HG03571 (cell line): Measurements from ENCODE around the gene COX19.
"Not testable (repeated sequence)": the region's sequence is repeated elsewhere in the genome, so short reads cannot be mapped to it uniquely, and the experiment has no call there.

Source experiments
- ATAC-seq: cut with Tn5 transposase; IDR thresholded peaks from one replicate; pipeline ENCODE4 v1.9.1; 2021; ENCODE audit not compliant: unreplicated experiment

Gene COX19

DNA sequence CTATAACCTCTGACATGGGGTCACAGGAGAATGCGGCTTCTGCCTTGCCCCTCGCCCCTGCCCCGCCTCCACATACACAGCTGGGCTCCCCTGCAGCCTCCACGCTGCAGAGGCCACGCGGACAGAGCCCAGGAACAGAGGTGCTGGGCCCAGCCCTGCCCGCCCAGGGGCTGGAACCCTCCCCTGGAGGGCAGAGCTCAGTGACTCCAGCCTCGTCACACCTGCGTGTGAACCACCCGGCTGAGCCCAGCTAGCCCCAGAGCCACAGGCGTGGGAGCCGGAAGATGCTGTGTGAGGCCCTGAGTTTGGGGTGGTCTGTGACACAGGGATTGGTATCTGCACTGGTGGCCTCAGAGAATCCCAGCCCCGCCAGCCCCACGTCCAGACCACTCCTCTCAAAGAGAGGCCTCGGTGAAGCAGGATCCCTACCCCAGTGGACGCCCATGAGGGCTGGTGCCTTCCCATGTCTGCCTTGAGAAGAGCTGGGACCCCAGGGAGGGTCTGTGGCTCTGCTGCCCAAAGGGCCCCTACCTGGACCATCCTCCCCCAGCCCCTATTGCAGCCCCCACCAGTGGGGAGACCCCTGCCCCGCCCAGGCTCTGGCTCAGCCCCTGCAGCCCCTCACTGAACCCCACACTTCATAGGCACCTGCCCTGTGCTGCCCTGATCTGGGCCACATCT is 12.8 kb downstream of the COX19 start:
- ATAC-seq = no peak

DNA sequence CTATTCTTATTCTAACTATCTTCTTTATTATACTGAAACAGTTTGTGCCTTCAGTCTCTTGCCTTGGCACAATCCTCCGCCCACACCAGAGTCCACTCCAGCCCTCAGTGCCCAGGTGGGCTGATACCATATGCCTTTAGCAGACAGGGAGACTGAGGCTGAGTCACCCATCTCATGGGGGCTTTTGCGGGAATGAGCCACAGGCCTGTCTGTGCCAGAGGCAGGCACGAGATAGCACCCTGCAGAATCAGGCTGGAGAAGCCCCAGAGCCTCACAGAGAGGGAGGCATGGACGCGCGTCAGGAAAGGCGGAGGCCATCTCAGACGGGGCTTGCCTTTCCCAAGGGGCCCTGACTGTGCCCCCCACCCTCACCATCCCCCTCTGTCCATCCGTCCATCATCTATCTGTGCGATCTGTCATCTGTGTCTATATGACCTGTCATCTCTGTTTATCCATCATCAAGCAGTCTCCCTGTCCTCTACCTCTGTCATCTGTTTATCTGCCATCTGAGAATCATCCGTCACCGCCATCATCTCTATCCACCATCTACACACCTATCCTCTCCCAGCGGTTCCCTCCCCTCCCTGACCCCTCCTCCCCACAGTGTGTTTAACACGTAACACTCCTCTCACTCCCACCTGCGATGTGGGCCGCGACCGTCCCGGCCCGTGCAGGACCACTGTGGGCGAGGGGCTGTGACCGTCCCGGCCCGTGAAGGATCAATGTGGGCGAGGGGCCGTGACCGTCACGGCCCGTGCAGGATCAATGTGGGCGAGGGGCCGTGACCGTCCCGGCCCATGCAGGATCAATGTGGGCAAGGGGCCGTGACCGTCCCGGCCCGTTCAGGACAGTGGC is 13.6 kb downstream of the COX19 start:
- ATAC-seq = no peak

DNA sequence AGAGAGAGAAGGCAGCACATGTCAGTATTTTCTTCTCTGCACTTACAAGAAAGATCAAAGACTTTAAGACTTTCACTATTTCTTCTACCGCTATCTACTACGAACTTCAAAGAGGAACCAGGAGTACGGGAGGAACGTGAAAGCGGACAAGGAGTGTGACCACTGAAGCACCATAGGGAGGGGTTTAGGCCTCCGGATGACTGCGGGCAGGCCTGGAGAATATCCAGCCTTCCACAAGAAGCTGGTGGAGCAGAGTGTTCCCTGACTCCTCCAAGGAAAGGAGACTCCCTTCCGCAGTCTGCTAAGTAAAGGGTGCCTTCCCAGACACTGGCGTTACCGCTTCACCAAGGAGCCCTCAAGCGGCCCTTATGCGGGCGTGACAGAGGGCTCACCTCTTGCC is 14.4 kb downstream of the COX19 start:
- not testable (repeated sequence) for ATAC-seq

DNA sequence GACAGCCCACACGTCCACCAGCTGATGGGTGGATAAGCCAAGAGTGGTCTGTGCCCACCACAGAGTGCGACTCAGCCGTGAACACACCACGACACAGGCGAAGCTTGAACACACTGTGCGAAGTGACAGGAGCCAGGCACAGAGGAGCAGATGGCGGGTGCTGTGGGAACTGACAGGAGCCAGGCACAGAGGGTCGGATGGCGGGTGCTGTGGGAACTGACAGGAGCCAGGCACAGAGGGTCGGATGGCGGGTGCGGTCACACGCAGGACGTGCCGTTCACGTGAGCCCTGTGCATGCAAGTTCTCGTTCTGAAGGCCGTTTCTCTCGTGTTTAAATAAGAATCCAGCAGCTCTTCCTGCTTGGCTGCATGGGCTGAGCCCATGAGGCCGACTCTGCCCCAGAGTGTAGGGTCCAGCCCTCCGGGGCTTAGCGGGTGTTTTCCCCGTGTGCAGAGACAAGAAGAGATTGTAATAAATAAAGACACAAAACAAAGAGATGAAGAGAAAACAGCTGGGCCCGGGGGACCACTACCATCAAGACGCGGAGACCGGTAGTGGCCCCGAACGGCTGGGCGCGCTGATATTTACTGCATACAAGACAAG is 15.0 kb downstream of the COX19 start:
- ATAC-seq = no peak

DNA sequence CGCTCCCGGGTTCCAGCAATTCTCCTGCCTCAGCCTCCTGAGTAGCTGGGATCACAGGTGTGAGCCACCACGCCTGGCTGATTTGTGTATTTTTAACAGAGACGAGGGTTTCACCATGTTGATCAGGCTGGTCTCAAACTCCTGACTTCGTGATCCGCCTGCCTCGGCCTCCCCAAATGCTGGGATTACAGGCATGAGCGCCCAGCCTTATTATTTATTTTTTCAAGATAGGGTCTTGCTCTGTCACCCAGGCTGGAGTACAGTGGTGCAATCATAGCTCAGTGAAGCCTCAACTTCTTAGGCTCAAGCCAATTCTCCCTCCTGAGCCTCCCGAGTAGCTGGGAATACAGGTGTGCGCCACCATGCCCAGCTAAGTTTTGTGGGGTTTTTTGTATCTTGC is 15.6 kb downstream of the COX19 start:
- not testable (repeated sequence) for ATAC-seq

DNA sequence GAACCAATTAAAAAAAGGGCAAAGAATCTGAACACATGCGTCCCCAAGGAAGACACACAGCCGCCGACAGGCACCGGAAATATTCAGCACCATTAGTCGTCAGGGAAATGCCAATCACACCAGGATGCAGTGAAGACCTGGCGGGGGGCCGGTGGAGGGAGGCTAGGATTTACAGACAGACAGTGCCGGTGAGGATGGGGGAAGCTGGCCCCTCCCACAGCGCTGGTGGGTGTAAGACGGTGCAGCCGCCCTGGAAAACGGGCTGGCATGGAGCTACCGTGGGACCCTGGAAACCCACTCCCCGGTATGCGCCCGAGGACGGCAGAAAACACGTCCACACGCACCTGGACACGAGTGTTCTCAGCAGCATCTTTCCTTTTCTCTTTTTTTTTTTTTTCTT is 16.1 kb downstream of the COX19 start:
- ATAC-seq = no peak

DNA sequence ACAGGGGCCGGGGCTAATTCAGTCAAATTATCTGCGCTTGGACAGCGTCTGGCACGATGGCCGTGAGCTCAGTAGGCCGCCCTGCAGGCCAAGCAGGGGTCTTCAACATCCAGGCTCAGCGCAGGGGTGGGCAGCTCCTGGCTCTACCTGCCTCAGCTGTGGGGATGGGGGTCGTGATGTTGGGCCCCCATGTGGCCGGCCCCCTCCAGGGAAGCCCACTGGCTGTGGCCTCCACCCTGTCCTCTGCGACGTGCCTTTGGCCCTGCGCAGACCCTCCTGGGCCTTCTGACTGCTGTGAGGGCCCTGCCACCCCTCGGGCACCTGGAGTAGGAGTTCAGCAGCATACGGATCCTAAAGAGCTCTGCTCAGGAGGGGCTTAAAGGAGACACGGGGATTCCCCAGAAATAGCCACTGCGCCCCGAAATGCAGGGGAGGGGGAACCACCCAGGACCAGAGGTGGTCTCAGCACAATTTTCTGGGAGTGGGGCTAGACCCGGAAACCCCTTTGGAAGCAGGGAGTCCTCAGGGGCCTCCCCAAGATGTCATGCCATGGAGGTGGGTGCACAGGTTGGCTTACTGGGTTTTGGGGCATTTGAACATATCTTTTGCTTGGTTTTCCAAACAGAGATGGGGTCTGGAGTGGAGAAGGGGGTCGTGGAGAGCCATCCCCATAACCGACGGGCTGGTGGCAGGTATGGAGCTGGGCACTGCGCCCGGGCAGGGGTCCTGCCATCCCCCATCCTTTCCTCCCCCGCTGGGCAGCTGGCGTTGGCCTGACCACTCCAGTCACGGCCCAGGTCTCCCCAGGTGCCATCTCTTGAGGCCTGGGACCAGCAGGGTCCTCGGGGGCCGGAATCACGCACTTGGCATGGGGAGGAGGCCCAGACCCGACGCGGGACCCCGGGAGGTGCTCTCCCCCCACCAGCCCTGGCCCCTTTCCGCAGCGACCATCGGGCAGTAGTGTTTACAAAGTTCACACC is 16.8 kb downstream of the COX19 start:
- ATAC-seq = no peak

DNA sequence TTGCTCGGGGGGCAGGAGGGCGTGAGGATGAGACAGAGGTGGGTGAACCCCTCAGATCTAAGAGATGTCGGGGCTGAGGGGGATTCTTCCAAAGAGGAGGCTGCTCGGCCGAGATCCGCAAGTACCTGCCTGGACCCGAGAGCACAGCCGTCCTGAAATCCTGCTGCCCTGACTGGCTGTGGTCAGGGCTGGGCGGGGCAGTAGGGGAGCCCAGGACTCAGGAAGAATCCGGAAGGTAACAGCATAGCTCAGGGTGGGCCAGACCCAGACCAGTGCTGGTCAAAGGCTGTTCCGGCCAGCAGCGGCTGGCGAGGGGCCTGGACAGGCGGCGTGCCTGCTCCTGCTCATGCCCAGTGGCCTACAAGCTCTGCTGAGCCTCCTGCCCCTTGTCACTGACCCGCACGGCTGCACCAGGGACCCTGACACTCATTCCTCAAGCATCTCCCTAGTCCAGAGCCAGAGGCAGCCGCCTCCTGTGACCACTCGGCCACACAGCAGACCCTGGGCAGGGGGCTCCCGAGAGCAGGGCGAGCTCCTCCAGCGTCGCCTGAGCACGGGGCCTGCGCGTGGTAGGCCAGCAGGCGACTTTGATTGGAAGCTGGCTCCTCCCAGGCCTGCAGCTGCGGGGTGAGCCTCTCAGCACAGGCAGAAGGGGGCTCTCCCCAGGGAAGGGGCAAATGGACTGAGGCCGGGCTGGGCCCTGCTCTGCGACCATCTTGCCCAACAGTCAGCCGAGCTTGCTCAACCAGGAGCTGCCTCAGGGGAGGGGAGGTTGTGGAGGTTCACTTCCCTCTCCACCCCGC is 17.7 kb downstream of the COX19 start:
- no peak for ATAC-seq

DNA sequence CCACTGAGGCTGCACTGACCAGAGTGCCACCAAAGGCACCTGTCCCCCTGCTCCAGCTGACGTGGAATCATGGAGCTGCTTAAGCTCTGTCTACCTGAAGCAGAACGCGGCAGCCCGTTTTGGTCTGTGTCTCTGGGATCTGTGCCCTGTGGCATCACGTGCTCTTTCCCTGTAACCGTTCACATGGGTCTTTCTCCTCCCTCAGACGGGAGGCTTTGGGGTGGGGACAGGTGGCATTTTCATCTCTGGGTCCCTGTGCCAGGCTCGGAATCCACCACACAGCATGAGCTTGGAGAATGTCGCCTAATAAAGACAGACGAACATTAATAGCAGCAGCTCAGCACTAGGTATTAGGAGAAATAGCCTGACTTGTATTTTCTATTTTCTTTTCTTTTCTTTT is 19.3 kb downstream of the COX19 start:
- no peak for ATAC-seq

DNA sequence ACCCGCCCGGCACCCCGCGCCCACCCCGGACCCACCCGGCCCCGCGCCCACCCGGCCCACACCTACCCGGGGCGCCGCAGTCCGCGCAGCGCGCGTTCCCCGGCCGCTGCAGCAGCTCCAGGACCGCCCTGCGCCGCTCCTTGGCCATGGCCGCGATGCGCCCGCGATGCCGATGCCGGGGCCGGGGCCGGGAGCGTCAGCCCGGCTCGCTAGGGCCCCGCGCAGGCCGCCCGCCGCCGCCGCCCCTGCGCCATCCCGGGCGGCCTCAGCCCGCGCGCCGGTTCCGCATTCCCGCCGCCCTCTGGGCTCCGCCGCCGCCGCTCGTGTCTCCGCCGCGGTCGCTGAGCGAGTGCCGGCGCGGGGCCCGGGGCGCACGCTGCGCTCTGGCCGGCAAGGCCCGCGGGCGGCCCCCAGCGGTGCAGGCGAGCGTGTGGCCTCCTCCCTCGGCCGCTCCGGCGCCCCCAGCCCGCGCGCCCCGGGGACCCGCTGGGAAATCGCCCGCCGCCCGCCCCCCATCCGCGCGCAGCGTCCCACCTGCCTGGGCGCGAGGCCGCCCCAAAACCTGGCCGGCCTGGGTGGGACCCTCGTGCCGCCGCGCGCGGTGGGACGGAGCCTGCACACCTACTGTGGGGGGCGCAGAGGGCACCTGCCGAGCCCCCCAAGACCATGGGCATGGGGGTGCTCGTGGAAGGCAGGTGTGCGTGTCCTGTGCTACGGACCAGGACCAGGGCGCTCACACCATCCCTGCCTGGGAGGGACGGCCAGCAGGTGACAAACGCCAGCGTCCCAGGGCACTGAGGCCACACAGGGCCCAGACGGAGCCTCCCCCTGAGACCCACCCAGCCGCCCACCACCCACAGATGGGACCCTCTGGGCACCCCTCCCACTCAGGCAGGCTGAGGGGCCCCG is 20.8 kb downstream of the COX19 start, which contains the start of gene ADAP1:
TSS of gene ADAP1 (minus strand) at position 351 of the 909 bp plus-strand sequence. CDS start at position 148, 203 bp downstream.
- no peak for ATAC-seq

DNA sequence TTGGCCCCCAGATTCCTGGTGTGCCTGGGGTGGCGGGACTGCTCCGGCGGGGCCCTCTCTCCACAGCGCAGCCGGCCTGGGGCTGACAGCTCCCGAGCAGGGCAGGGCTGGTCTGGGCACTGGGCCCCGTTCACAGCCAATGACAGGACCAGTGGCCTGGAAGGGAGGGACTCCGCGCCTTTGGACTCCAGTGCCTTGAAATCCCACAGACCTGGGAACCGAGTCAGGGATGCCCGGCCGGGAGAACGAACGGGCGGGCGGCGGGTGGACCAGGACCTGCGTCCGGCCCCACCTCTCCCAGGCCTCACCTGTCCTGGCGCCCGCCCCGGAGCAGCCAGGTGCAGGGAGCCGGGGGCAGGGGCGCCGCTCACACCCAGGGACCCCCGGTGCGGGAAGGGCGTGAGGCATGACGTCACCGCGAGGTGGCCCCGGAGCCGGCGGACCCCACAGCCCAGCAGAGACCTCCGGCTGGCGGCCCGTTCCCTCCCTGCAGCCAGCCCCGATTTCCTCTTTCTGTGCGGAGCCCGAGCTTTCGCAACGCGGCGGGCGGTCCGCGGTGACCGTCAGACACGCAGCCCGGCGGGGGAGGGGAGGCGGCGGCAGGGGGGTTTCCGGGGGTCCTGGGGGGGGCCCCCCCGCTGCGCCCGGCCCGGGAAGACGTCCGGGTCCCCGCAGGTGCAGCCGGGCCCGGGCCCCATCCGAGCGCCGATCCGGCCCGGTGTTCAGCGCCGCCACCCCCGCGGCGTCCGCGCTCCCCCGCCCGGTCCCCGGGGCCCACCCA is 21.6 kb downstream of the COX19 start:
- no peak for ATAC-seq

DNA sequence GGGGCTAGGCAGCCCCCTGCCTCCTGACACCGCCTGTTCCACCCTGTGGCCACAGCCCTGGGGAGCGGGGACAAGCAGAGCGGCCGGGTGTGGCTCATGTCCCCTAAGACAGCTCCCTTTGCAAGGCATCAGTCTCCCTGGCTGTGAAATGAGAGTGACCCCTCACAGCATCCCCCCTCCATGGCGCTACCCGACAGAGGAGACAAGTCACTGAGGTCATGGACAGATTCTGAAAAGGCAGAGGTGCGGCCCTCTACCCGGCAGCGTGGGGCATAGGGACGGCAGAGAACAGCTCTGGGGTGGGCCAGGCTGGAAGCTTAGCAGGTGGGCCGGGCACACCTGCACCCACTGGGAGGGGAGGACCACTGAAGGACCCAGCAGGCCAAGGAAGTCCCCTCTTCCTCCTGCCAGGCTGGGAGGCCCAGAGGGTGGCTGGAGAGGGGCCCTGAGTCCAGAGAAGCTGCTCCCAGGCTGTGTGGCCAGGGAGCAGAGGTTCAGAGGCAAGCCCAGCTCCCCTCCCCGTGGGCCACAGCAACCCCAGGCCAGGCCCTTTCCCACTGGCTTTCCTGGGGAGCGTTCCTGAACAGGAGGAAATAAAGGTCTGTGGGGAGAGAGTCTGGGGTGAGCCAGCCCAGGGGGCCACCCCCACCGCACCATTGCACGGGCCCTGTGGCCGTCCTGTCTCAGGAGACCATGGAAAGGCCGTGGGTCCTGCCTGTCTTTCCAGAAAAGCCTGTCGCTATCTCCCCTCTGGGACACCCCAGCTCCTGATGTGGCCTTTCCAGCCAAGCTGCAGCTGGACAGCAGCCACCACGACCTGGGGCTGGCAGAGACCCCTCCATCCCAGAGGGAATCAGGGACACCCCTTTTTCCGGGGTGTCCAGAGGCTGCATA is 22.6 kb downstream of the COX19 start:
- no peak for ATAC-seq

DNA sequence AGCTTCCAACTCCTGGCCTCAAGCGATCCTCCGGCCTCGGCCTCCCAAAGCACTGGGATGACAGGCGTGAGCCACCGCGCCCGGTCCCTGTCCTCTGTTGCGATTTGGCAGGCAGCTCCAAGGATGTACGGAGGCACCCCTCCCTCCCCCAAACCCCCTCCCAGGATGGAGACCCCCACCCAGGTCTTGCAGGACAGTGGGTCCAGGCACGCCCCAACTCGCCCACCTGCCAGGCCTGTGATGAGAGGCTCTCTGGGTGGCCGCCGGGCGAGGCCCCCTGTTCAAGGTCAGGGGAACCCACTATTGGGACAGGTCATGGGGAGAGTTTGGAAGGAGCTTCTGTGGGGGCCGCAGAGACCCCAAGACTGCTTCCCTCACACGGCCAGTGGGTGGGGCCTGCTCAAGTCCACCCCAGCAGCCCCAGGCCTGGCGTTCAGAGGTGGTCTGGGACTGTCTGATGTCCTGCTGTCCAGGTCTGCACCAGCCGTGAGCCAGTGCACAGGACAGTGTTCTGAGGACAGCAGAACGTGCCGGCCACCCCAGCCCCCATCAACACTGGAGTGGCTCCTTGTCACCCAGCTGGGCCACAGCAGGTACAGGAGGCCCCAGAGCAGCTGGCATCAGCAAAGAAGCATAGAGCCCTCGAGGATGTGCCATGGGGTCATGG is 23.3 kb downstream of the COX19 start:
- ATAC-seq = no peak

DNA sequence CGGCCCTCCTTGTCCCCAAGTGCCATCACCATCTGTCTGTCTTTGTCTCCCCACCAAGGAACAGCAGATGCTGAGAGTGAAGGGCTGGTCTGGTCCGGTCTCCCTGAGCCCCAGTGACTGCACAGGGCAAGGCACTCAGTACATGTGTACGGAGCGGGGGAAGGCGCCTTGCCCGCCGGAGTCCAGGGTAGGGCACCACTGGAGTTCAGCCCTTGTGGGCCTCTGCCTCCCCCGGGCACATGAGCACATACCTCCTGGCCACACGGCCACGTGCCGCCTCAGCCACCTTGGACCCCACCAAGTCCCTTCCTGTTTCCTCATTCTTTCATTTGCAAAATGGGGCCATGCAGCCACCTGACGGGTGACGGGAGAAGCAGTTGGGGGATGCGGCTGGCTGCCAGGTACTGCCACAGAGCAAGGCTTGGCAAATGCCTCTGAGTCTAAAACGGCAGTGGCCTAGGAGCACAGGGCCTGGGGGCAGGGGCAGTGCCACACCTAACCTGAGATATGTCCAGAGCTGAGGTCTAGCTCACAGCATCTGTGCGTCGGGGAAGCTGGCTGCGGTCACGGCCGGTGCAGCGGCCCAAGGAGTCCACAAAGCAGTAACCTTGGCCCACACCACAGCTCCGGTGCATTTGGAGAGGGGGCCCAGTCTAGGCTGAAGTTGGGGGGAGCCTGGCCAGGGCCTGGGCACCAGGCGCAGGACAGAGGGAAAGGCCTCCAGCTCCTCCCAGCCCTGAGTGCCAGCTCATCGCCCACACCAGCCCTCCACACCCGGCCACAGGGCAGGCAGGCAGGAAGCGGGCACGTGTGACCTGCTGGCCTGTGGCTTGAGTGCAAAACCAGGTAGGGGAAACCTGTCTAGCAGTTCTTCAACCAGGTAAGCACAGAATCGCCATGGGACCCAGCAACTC is 26.1 kb downstream of the COX19 start:
- ATAC-seq = no peak

DNA sequence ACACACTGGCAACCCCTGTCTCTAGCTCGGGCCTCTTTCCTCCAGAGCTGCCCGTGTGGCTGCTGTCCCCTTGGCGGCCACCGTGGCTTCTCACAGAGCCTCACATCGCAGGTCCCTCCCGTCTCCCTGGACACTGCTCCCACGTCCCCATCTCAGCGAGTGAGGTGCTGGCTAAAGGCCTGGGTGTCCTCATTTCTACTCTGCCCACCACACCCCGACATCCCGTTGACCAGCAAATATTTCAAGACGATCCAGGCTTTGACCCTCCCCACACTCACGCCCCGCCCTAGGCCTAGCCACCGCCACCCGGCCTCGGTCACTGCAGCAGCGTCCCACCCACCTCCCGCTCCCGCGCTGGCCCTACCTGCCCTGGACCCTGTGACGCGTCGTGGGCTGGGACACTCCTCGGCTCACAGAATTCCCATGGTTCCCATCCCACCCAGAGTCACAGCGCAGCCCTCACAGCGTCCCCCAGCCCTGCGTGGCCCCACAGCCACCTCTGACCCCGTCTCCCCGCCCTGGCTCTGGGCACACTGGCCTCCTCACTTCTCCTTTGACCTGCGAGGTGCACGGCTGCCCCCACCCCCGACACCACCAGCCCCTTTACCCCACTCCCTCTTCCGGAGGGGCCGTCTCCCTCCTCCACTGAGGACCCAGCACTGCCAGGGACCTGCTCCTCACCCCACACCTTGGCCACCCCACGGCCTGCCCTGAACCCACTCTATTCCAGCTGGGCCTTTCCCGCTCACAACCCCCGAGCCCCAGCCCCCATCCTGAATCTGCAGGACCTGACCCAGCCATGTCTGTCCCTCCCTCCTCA is 27.7 kb downstream of the COX19 start:
- ATAC-seq = no peak
